Effector CD8-positive, alpha-beta T cell (primary cell): ENCODE data around the gene RAI2.

ENCODE experiments used
- DNase-seq: peaks from one replicate; lab custom pipeline; 2025; lab: John Stamatoyannopoulos, UW

The RAI2 gene

GRCh38 chrX:17829566-17829965 lies 31.5 kb downstream of the RAI2 start:
- DNase-seq, result no peak

DNA sequence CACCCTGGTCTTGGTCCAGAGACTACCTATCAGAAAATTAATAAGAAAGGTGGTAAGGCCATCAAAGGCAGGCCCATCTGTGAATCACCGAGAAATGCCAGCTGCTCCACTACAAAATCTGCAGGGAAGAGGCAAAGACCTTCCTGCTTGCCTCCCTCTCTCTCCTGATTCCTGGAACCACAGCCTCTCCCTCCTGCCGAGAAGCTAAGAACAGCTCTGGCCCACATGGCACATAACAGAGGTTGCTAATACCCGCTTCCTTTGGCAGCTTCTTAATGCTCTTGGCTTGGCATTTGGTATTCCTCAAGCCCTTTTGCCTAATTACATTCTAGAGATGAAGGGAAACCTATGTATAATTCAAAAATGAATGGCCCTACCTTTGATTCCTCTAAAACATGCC lies 32.9 kb downstream of the RAI2 start:
- no peak for DNase-seq

GRCh38 chrX:17826609-17827496 lies 34.2 kb downstream of the RAI2 start:
- DNase-seq, result no peak

GRCh38 chrX:17824980-17825379 lies 36.1 kb downstream of the RAI2 start:
- no peak for DNase-seq

- DNase-seq, result no peak
Measured at GRCh38 chrX:17822351-17822750, 38.7 kb downstream of the RAI2 start.

DNA sequence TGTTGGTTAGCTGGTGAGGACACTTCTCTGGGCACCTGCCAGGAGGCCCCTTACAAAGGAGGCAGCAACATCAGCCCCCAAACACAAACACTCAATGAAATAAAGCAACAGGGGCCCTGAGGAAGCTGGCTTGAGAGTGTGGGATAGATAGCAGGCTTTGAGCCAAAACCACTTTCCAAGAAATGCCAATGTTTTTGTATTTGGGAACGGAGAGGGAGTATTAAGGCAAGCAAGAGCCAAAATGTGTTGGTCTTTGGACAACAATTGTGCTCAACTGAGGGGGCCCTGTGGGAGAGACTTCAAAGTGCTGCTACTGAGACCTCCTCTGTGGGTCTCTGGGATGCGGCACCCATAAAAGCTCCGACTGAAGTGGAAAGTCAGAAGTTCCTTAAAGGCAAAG lies 41.0 kb downstream of the RAI2 start:
- DNase-seq, result no peak

- DNase-seq, result no peak
Measured at GRCh38 chrX:17818726-17819125, 42.4 kb downstream of the RAI2 start.

DNA sequence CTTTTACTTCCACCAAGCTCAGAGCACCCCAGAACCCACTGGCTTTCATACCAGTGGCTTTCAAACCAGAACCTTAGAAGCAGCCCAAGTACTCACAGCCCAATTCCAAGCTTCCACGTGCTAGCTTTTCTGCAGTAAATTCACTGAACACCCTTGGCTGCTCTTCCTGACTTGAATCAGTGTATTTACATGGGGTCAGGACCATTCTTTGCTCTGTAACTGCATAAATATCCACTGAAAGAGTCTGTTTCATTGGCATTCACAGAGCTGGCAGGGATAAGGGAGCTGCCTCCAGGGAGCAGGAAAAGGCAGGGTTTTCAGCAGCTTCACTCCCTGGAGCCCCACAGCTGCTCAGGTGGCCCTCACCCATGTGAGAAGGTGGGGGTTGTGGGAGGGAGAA lies 43.8 kb downstream of the RAI2 start:
- no peak for DNase-seq

GRCh38 chrX:17814557-17814956 lies 46.5 kb downstream of the RAI2 start:
- no peak for DNase-seq

- DNase-seq, result no peak
Measured at GRCh38 chrX:17814059-17814458, 47.0 kb downstream of the RAI2 start.

DNA sequence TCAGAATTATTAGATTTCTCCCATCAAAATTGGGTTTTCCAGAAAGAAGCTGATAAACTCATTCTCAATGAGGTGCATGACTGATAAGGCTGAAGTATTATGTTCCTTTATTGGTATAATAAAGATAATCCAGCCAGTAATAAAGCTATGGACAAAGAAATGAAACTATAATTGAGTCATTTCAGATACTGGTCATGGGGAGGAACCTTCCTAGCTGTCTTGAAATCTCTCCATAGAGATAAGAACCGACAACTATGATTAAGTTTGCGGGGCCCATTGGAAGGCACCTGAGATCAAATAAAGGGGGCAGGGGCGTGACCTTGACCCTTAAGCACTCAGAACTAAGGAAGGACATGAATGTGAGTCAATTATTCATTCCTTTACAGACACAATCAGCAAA lies 47.8 kb downstream of the RAI2 start:
- no peak for DNase-seq

DNA sequence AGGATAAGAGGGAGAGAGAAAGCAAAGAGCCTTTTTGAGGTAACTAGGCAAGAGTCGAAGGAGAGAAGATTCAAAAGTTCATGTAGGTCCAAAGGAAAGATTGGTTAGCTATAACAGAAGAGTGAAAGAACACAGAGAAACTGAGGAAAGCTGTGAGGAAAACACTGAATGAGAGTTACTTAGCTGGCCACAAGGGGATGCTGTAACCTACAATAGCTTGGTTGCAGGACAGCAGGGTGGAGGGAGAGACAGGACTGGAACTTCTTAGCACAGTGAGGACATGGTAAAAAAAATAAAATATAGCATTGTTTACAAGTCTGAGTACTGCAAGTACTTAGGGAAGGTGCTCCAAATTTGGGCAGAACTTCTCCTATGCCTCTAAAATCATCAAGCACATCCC lies 48.3 kb downstream of the RAI2 start:
- no peak for DNase-seq

DNA sequence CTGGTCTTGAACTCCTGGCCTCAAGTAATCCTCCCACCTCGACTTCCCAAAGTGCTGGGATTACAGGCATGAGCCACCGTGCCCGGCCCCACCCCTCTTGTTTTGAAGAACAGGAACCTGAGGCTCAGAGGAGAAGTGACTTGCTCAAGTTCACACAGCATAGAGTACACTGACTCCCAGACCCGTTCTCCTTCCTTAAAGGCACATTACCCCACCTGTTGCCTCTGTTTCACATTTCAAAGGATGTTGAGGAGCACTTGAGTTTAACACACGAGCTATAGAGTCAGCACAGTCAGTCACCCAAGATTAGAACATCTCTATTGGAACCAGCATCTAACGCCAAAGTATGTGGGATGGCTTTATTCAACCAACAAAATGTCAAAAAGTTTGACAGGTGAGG lies 51.1 kb downstream of the RAI2 start:
- no peak for DNase-seq

DNA sequence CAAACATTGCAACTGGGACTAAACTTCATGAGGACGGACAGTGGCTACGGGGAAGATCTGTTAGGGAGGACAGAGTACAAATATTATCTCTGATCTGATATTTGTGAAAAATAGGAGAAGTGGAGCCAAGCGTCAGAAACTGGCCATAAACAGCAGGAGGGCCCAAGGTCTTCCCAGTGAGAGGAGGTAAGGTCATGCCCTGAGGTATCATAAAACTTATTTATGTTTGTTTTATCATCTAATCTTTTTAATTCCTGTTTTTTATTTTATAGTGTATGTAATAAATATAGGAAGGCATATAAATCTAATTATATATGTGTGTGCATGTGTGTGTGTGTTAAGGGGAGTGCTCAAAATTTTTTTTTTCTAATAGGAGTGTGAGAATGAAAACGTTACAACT lies 51.8 kb downstream of the RAI2 start:
- no peak for DNase-seq

DNA sequence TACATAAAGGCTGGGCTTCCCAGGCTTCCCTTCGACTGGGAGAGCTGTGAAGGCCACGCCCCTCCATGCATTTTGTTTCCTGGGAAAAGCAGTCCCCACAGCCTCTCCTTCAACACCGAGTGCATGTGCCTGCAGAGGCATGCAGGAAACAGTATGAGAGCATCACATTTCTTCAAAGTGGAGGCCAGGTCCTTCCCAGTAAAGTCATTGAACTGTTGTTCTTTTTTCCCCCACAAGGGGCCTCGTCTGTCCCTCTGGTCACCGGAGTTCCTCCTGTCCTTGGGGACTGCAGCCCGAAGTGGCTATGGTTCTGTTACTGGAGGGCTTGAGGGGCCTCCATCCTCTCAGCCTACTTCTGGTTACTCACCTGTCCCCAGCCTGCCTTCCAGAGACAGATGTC lies 56.0 kb downstream of the RAI2 start:
- DNase-seq, result no peak

- DNase-seq, result no peak
Measured at GRCh38 chrX:17803449-17803848, 57.6 kb downstream of the RAI2 start.

GRCh38 chrX:17802756-17803155 lies 58.3 kb downstream of the RAI2 start:
- no peak for DNase-seq

GRCh38 chrX:17801431-17801830 lies 59.7 kb downstream of the RAI2 start:
- DNase-seq, result no peak

GRCh38 chrX:17798921-17799320 lies 62.2 kb downstream of the RAI2 start:
- no peak for DNase-seq

DNA sequence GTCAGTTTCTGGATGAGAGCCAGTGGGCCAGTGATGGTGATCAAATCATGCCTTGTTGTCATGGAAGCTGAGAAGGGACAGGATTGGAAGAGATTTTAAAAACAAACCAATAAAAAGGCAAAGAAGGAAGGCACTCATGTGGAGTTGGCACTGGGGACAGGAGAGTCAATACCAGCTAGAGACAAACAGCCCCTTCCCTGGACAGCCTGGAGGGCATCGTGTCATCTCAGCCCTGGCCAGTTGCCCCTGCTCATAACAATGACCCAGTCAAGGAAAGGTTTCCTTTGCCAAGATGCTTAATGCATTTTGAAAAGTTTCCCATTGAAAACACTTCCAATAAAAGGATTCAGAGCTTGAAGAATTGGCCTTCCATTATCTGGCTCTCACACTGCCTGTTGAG lies 68.3 kb downstream of the RAI2 start:
- peak; percentile 56 for DNase-seq

DNA sequence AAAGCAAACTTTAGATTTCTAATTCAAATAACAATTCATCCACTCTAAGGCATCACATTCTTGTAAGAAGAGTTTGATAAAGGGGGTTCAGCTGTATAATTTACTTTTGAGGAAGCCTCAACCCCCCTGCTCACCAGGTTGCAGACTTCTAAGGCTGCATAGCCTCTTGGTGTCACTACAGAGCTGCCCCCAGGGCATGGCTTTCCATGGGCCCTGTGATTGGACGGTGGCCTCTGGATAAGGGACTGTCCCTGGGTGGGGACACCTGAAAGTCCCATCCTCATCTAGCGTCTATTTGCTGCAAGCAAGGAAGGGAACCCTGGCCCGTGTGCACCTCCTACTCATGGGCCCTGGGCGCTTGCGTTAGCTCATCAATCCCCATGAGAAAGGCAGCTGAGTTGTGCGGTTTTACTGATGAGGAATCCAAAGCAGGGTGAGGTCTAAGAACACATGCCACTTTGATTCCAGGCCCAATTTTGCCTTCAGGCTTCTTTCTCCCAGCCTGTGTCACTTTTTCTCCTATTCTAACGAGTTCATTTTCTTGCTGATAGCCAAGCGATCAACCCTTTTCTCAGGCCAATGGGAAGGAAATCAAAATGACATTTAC lies 72.0 kb downstream of the RAI2 start:
- no peak for DNase-seq

DNA sequence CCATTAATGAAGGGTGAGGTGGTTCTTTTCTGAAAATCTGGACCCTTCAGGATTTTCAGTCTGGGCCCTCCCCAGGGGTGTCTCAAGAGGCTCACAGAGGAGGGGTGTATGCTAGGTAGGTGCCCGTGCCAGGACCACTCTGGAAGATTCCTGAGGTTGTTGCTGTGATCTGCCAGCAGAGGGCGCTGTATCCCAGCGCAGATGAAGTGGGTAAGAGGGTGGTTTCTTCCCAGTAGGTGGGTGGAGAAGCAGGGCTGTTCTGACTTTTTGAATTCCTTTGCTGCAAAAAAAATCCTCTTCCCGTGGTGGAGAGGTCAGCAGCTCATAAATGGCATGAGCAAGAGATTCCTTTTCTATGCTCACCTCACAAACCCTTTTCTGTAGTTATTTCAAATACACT lies 72.7 kb downstream of the RAI2 start:
- DNase-seq, result peak; percentile 5

DNA sequence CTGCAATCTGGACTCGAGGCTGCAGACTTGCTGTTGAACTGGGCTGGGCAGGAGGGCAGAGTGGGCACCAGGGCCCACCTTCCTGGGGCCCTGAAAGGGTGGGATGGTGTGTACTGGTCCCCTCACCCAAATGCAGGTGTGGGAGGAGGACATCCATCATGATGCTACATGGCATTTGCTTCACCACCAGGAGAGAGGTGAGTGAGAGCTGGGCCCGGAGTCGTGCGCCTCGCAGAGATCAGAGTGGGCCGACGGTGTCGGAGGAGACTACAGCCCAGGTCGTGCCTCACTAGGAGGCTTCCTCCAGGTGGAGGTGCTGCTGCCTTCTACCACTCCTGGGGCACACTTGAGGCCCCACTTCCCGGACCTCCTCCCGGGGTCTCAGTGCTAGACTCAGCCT lies 73.5 kb downstream of the RAI2 start:
- no peak for DNase-seq
